ENCODE results near the gene ACSM4. TPM values are rescaled to one million over a fixed set of nuclear protein-coding genes. Genes with fewer than 3 reads are reported as not detected.

The ACSM4 gene
- total and polyA plus RNA-seq, 2 donors (not counting 1 experiment from before 2014, with no cell fraction given), result not detected

DNA sequence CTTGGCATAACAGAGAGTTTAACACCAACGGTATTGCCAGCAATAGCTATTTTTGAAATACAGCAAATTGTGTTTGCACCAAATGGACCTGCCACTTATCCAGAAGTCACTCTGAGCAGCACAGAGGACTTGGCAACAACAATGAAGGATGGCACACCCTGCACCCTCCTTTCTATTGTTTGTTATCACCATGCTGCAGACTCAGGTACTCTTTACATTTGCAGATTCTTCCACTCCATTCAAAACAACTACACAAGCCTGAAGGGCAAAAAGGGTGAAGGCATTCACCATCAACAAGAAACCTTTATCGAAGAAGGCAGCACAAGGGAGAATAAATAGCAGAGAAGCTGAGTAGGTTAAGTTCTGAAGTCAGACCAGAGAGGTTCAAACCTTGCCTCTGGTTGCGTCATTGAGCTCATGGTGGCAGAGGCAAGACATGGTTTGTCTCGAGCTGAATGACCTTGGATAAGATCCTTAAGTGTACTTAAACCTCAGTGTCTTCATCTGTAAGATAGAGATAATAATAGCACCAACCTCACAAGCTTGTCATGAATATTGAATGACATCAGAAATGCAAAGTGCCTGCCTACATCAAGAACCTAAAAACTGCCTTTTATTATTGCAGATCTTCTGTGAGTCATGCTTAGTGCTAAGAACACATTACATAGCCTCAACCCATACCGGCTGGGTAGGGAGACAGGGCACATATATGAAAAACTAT, 1.4 kb upstream of the ACSM4 start:
- no peak overlapping the region for H3K4me2 ChIP-seq (replicated peaks; ENCODE audit: low read depth, low read length, poor library complexity, severe bottlenecking)
- H3K9me3 Mint-ChIP-seq (ENCODE audit: insufficient read depth), result no peaks in the 10 kb centered on the region
- ATAC-seq (ENCODE audit: low read depth), result no peak
- no peak overlapping the region for H3K27ac Mint-ChIP-seq
- intact Hi-C loops (cut with micrococcal nuclease), result no loop called here
- no peak overlapping the region for H3K9ac ChIP-seq (ENCODE audit: low read length)
- 94% methylated on average over 2 of the region's 5 CpGs for WGBS (ENCODE audit: insufficient coverage)
- peaks cover 39% of the 10 kb centered on the region for H3K27me3 Mint-ChIP-seq
- ChIA-PET POLR2A (no interaction called here), CTCF (no interaction called here)
- H3K79me2 ChIP-seq (ENCODE audit: control insufficient read depth, insufficient read depth, low read length), result no peaks in the 10 kb centered on the region
- no peaks in the 10 kb centered on the region for H3K4me1 Mint-ChIP-seq
- peaks cover 0 to 3% (median 0%) of the 10 kb centered on the region in 4 experiments for H3K27me3 ChIP-seq (replicated peaks in 1 of 4; ENCODE audit: control extremely low read depth in 1 of 4, control insufficient read depth in 3 of 4, insufficient read depth in 4 of 4, low read length in 3 of 4)
- DNase-seq, result no peak
- no peak overlapping the region for H3K27ac ChIP-seq (ENCODE audit: low read length in 2 of 2)
- TF ChIP-seq, protein P1, sequence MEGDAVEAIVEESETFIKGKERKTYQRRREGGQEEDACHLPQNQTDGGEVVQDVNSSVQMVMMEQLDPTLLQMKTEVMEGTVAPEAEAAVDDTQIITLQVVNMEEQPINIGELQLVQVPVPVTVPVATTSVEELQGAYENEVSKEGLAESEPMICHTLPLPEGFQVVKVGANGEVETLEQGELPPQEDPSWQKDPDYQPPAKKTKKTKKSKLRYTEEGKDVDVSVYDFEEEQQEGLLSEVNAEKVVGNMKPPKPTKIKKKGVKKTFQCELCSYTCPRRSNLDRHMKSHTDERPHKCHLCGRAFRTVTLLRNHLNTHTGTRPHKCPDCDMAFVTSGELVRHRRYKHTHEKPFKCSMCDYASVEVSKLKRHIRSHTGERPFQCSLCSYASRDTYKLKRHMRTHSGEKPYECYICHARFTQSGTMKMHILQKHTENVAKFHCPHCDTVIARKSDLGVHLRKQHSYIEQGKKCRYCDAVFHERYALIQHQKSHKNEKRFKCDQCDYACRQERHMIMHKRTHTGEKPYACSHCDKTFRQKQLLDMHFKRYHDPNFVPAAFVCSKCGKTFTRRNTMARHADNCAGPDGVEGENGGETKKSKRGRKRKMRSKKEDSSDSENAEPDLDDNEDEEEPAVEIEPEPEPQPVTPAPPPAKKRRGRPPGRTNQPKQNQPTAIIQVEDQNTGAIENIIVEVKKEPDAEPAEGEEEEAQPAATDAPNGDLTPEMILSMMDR (IDR thresholded peaks at IDR 0.05), result no peak
- no peak for TF ChIP-seq EZH2 (IDR thresholded peaks at IDR 0.05; ENCODE audit: borderline replicate concordance, insufficient read depth, low read depth, low read length, poor library complexity, severe bottlenecking)
- H2AFZ ChIP-seq (ENCODE audit: insufficient read depth, low read depth, low read length, poor library complexity, severe bottlenecking), result no peak overlapping the region
- H3K36me3 ChIP-seq (replicated peaks in 1 of 2; ENCODE audit: control extremely low read depth in 1 of 2, control insufficient read depth in 1 of 2, extremely low read depth in 1 of 2, insufficient read depth in 2 of 2, low read length in 1 of 2), result no peaks in the 10 kb centered on the region
- no peak overlapping the region for H3K4me3 ChIP-seq (ENCODE audit: control extremely low read depth in 1 of 5, extremely low read depth in 1 of 5, insufficient read depth in 1 of 5, low read depth in 2 of 5, low read length in 4 of 5)
- no peaks in the 10 kb centered on the region for H4K20me1 ChIP-seq (ENCODE audit: control insufficient read depth, insufficient read depth, low read length, poor library complexity, severe bottlenecking)
- no peaks in the 10 kb centered on the region for H3K4me1 ChIP-seq (ENCODE audit: control insufficient read depth in 2 of 2, insufficient read depth in 2 of 2, low read length in 2 of 2)
- no peaks in the 10 kb centered on the region for H3K9me3 ChIP-seq (ENCODE audit: control extremely low read depth in 1 of 3, control insufficient read depth in 2 of 3, insufficient read depth in 1 of 3, low read length in 2 of 3)
- H3K4me3 Mint-ChIP-seq, result no peak overlapping the region

DNA sequence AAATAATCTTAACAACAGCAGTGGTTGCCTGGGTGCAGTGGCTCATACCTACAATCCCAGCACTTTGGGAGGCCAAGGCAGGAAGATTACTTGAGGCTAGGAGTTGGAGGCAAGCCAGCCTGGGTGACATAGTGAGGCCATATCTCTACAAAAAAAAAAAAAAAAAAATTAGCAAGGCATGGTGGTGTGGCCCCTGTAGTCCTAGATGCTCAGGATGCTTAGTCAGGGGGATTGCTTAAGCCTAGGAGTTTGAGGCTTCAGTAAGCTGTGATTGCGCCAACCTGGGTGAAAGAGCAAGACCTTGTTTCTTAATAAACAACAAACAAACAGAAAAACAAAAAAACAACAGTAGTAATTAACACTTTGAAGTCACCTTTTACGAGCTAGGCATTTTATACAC, 642 bp upstream of the ACSM4 start:
- ATAC-seq (ENCODE audit: low read depth) (no peak), DNase-seq (no peak)
- H3K4me1 Mint-ChIP-seq, result no peaks in the 10 kb centered on the region
- Histone ChIP-seq H3K4me1 (ENCODE audit: control insufficient read depth in 2 of 2, insufficient read depth in 2 of 2, low read length in 2 of 2) (no peaks in the 10 kb centered on the region), H3K79me2 (ENCODE audit: control insufficient read depth, insufficient read depth, low read length) (no peaks in the 10 kb centered on the region), H3K9me3 (ENCODE audit: control extremely low read depth in 1 of 3, control insufficient read depth in 2 of 3, insufficient read depth in 1 of 3, low read length in 2 of 3) (no peaks in the 10 kb centered on the region), H3K27ac (ENCODE audit: low read length in 2 of 2) (no peak overlapping the region), H4K20me1 (ENCODE audit: control insufficient read depth, insufficient read depth, low read length, poor library complexity, severe bottlenecking) (no peaks in the 10 kb centered on the region), H3K27me3 (replicated peaks in 1 of 4; ENCODE audit: control extremely low read depth in 1 of 4, control insufficient read depth in 3 of 4, insufficient read depth in 4 of 4, low read length in 3 of 4) (peaks cover 0 to 3% (median 0%) of the 10 kb centered on the region in 4 experiments), H3K36me3 (replicated peaks in 1 of 2; ENCODE audit: control extremely low read depth in 1 of 2, control insufficient read depth in 1 of 2, extremely low read depth in 1 of 2, insufficient read depth in 2 of 2, low read length in 1 of 2) (no peaks in the 10 kb centered on the region), H3K9ac (ENCODE audit: low read length) (no peak overlapping the region), H3K4me3 (ENCODE audit: control extremely low read depth in 1 of 5, extremely low read depth in 1 of 5, insufficient read depth in 1 of 5, low read depth in 2 of 5, low read length in 4 of 5) (no peak overlapping the region), H3K4me2 (replicated peaks; ENCODE audit: low read depth, low read length, poor library complexity, severe bottlenecking) (no peak overlapping the region), H2AFZ (ENCODE audit: insufficient read depth, low read depth, low read length, poor library complexity, severe bottlenecking) (no peak overlapping the region)
- POLR2A ChIA-PET, result no interaction called here
- WGBS (ENCODE audit: insufficient coverage), result no CpG with 5 or more reads among the region's 2 CpGs
- CTCF ChIA-PET, result no interaction called here
- H3K9me3 Mint-ChIP-seq (ENCODE audit: insufficient read depth), result no peaks in the 10 kb centered on the region
- H3K27ac Mint-ChIP-seq, result no peak overlapping the region
- H3K4me3 Mint-ChIP-seq, result no peak overlapping the region
- intact Hi-C loops (cut with micrococcal nuclease), result no loop called here
- peaks cover 39% of the 10 kb centered on the region for H3K27me3 Mint-ChIP-seq
- TF ChIP-seq, protein P1 (IDR thresholded peaks at IDR 0.05), result no peak
- no peak for TF ChIP-seq EZH2 (IDR thresholded peaks at IDR 0.05; ENCODE audit: borderline replicate concordance, insufficient read depth, low read depth, low read length, poor library complexity, severe bottlenecking)
